GM18499 (cell line): ENCODE measurements around the gene EHBP1.
"Not testable (repeated sequence)": the region's sequence is repeated elsewhere in the genome, so short reads cannot be mapped to it uniquely, and the experiment has no call there.

Source experiments
- ATAC-seq: cut with Tn5 transposase; IDR thresholded peaks from one replicate; pipeline ENCODE4 v1.9.1; 2021; ENCODE audit warnings: moderate number of reproducible peaks; ENCODE audit not compliant: insufficient read depth, unreplicated experiment

Gene EHBP1

GRCh38 chr2:62999905-63000304 is 294.4 kb downstream of the EHBP1 start:
- ATAC-seq, result no peak

DNA sequence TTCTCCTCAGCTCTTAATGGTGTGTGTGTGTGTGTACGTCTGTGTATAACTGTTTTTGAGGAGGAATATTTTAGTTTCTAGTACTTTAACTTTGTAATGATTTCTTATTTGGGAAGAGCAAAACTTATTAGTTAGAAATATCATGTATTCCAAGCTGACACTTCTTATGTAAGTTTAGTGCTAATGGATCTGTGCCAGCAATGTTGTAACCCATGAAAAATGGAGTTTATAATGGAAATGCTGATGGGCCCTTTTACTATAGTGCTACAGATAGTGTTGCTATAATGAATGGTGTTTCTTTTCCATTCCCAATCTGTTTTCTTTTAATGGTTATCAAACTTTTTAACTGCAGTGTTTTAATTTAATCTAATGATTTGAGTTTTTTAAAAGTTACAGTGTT is 295.3 kb downstream of the EHBP1 start:
- ATAC-seq, result no peak

DNA sequence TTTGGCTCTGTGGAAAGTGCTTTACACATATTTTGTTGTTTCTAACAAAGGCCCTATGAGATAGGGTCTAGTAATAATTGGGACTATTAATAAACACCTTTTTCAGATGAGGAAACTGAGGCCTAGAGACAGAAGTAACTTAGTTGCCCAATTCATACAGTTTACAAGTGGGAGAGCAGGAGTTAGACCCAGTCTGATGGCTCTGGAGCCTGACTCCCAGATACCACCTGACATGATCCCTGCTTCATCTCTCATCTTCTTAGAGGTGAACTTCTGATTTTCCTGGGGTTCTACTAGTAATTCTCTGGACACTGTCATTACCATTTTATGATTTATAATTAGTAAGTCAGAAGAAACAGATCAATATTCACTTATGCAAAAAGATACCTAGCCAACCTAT is 296.1 kb downstream of the EHBP1 start:
- no peak for ATAC-seq

- ATAC-seq, result no peak
Measured at GRCh38 chr2:63003351-63003750, 297.8 kb downstream of the EHBP1 start.

- ATAC-seq, result no peak
Measured at GRCh38 chr2:63007813-63008458, 302.4 kb downstream of the EHBP1 start.

- no peak for ATAC-seq
Measured at GRCh38 chr2:63008838-63009237, 303.3 kb downstream of the EHBP1 start.

DNA sequence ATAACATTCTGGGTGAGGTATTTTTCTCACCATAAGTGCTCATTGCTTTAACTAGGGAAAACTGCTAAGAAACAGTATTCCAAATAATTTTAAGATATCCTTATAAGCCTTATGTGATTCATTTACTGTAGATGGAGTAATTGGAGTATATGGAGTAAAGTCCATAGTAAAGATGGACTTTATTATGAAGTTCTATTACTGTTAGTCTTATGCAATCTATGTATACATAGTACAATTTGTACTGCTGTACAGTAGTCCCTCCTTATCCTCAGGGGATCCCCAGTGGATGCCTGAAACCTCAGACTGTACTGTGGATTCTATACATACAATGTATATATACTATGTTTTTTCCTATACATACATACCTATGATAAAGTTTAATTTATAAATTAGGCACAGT is 304.0 kb downstream of the EHBP1 start:
- ATAC-seq, result no peak

GRCh38 chr2:63012541-63012940 is 307.0 kb downstream of the EHBP1 start:
- ATAC-seq, result no peak

DNA sequence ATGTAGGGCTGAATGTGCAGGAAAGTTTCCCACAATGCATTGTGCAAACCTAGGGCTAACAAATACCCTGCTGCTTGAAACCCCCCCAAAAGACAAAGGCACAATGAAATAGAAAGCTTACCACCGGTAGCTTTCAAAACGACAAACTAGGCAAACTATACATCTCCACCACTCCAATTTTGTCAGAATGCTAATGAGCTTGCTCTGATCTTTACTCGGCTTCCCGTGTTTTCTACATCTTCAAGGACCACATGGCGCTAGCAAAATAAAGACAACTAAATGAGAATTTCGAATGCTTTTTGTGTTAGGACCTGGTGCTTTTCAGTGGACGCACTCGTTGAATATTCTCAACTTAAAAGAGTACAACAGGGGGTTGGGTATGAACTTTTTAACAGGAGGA is 307.9 kb downstream of the EHBP1 start:
- no peak for ATAC-seq

DNA sequence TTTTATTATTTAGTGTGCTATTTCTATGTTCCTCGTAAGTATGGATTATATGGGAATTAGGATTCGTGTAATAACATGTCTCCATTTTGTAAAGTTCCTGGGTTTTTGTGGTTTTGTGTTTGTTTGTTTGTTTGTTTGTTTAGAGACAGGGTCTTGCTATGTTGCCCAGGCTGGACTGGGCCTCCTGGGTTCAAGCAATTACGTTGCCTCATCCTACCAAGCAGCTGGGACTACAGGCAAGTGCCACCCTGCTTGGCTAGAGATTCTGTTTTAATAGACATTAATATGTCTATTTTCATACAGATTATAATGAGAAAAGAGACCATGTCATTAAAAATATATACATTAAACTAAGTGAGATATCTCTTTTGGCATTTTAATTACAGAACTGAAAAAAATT is 309.9 kb downstream of the EHBP1 start:
- ATAC-seq, result no peak

DNA sequence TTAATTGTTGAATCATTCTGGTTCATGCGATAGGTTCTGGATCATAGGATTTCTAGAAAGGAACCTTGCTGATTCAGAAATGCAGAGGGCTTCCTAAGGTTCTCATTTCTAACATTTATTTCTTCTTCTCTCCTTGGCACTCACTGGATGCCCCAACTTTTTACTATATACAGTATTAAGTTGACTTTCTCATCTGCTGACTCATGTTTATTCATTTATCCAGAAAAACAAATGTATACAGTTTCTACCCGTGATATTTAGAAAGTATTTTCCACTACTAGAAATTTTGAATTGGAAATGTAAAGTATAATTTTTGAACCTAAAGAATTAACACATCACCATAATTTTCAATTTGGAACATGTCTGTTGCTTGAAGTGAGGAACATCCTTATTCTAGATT is 312.9 kb downstream of the EHBP1 start:
- ATAC-seq, result no peak

GRCh38 chr2:63019686-63020085 is 314.2 kb downstream of the EHBP1 start:
- not testable (repeated sequence) for ATAC-seq

- ATAC-seq, result no peak
Measured at GRCh38 chr2:63023444-63023843, 317.9 kb downstream of the EHBP1 start.

GRCh38 chr2:63027220-63027619 is 321.7 kb downstream of the EHBP1 start:
- ATAC-seq, result no peak

DNA sequence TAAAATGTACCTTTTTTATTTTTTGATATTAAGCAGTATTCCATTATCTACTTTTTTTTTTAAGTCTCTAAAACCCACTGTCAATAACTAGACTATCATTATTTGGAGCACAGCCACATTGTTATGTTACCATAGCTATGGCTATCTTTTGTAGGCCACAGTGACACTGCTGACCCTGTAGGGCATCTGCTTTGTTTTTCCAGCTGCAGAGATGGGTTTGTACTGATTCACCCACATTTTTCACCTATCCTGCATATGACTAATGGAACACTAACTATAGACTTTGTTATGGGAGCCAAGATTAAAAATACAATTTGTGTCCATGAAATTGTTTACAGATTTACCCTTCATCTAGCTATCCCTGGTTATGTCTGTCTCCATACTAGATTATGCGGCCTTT is 323.5 kb downstream of the EHBP1 start:
- no peak for ATAC-seq

DNA sequence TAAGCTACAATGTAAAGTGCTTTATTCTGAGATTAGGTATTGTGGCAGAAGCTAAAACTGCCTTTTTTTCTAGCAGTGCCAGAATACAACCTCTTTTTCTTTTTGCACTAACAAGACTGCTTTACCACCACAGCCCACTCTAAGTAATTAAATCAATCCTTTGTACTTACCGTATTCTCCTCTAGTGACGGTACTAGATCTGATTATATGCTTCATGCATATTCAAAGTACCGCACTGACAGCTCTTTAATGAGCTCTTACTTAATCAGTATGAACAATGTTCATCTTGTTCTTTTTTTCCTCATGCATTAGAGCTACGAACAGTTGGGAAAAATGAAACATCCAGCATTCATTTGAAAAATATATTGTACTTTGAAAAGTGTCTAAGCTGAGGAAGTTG is 329.0 kb downstream of the EHBP1 start:
- ATAC-seq, result no peak

DNA sequence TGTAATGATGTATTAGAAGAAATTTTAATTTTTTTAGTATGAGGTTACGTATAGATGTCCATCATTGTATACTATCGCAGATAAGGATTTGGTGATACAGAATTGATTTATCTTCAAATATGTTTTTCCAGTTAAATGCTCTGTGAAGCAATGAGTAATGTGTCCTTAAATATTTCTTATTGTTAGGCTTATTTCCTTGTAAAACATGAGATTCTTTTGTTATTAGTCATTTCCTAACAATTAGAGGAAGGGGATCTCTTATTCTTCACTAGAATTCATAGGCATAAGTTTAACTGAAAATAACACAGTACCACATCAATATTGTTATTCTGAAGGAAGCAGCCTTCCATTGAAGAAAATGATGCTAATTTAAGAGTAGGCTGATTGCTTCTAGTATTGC is 329.7 kb downstream of the EHBP1 start:
- ATAC-seq, result no peak

DNA sequence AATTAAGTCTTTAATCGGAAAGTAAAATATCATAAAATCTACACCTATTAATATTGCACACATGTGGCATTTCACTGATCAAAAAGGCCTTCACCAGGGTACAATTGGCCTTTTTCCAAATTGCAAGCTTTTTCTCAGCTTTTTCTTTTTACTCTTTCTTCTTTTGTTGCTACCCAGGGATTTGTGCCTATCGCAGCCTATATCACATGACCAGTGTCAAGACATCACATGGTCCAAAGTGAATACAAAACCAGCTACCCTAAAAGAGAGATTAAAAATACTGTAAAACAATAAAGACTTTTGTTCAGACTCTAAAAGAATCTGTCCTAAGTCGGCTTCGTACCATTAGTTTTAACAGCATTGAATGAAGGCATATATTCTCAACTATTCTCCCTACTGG is 330.1 kb downstream of the EHBP1 start:
- no peak for ATAC-seq

GRCh38 chr2:63038034-63038433 is 332.5 kb downstream of the EHBP1 start:
- no peak for ATAC-seq

DNA sequence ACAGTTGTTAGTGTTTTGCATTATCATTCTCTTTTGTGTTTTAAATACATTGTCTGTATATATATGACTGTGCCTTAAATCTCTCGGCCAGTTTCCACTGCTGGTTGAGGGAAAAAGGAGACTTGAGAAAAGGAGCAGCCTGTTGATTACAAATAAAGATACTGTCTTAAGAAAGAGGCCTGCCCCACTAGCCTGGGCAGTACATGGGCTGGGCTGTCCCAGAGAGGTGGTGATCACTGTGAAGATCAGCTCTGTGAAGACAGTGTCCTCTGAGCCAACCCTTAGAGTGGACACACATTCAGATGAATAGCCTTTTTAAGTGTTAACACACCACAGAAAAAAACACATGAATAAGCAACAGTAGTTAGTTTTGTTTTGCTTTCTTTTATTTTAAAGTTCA is 335.1 kb downstream of the EHBP1 start:
- ATAC-seq, result no peak

GRCh38 chr2:63041592-63041991 is 336.1 kb downstream of the EHBP1 start:
- no peak for ATAC-seq

GRCh38 chr2:63044362-63045327 is 339.1 kb downstream of the EHBP1 start:
- no peak for ATAC-seq
